Endothelial cell of umbilical vein (primary cell): ENCODE results near the gene RGS10. TPM values are rescaled to one million over a fixed set of nuclear protein-coding genes. Genes with fewer than 3 reads are reported as not detected.

ENCODE experiments used
- BruUV-seq: library from RNA; stranded (reverse); fragments of 400-500 nt; replicated peaks from 2 replicates; lab custom pipeline; 2021; lab: Mats Ljungman, UMichigan
- CTCF ChIA-PET: fragments of 300-600, 350-600 bp; sonication (Branson Sonifier 250); formaldehyde crosslinking; loops from one replicate; lab custom pipeline; 2021; ENCODE audit warnings: antibody characterized with exemption, inconsistent platforms; lab: Charles Lee
- POLR2A ChIA-PET: fragments of 300-600, 350-600 bp; sonication (Branson Sonifier 250); formaldehyde crosslinking; loops from one replicate; lab custom pipeline; 2021; ENCODE audit warnings: antibody characterized with exemption, inconsistent platforms; lab: Charles Lee
- DNase-seq: peaks from one replicate; pipeline ENCODE4 v3.0.0-alpha.2; 2011; ENCODE audit warnings: low read depth, low spot score
- FAIRE-seq: peaks from 2 replicates; lab custom pipeline; 2011; peaks lifted over from hg19 to GRCh38; lab: Jason Lieb, UNC
- H2AFZ ChIP-seq: 2 replicates; pipeline ENCODE4 v1.6.0; 2012; ENCODE audit warnings: low read depth, low read length, control low read depth, inconsistent platforms
- H3K27ac ChIP-seq: 2 replicates; pipeline ENCODE4 v1.5.1; 2011; ENCODE audit warnings: low read depth, mild to moderate bottlenecking, control low read depth, low read length, moderate library complexity; ENCODE audit not compliant: insufficient read depth
- H3K27me3 ChIP-seq, 2 experiments: 2 replicates each; pipeline versions ENCODE4 v1.6.0 to v1.6.1; 2011; ENCODE audit warnings: low read length in 2 of 2, mixed read lengths in 1 of 2; ENCODE audit not compliant: control insufficient read depth in 2 of 2, insufficient read depth in 2 of 2
- H3K36me3 ChIP-seq, 2 experiments: 2 replicates in 1 of 2; 3 replicates in 1 of 2; pipeline ENCODE4 v1.5.1; 2011; ENCODE audit warnings: low read length in 2 of 2, mild to moderate bottlenecking in 1 of 2, moderate library complexity in 1 of 2; ENCODE audit not compliant: control insufficient read depth in 2 of 2, insufficient read depth in 2 of 2; ENCODE audit errors: extremely low read depth in 1 of 2
- H3K4me1 ChIP-seq: 3 replicates; pipeline ENCODE4 v1.5.1; 2011; ENCODE audit warnings: mild to moderate bottlenecking, low read length; ENCODE audit not compliant: control insufficient read depth, insufficient read depth; ENCODE audit errors: extremely low read depth
- H3K4me2 ChIP-seq: 2 replicates; pipeline ENCODE4 v1.6.1; 2011; ENCODE audit warnings: low read length, control low read depth, mixed read lengths; ENCODE audit not compliant: insufficient read depth
- H3K4me3 ChIP-seq, 3 experiments: fragments of 200-600 bp in 1 of 3; sonication (generic), shearing (Covaris generic) in 1 of 3; replicated peaks in 1 of 3; 2 replicates each; pipeline ENCODE4 v1.5.1; 2011 to 2016; ENCODE audit warnings: control low read depth in 3 of 3, low read length in 3 of 3, mild to moderate bottlenecking in 2 of 3, inconsistent platforms in 1 of 3, low read depth in 1 of 3, moderate library complexity in 1 of 3; ENCODE audit not compliant: insufficient read depth in 1 of 3
- H3K79me2 ChIP-seq: 2 replicates; pipeline ENCODE4 v1.6.0; 2012; ENCODE audit warnings: low read length, inconsistent platforms; ENCODE audit not compliant: control insufficient read depth, insufficient read depth
- H3K9ac ChIP-seq: replicated peaks from 2 replicates; pipeline ENCODE3; 2011; ENCODE audit warnings: low read length, control low read depth; ENCODE audit not compliant: insufficient read depth; ENCODE audit errors: extremely low read depth
- H3K9me1 ChIP-seq: replicated peaks from 3 replicates; pipeline ENCODE4 v1.6.0; 2011; ENCODE audit warnings: mild to moderate bottlenecking, low read length; ENCODE audit not compliant: control insufficient read depth, insufficient read depth; ENCODE audit errors: extremely low read depth
- H3K9me3 ChIP-seq: replicated peaks from 2 replicates; pipeline ENCODE4 v1.5.1; 2012; ENCODE audit warnings: low read length, inconsistent platforms; ENCODE audit not compliant: control insufficient read depth, insufficient read depth
- H4K20me1 ChIP-seq: replicated peaks from 2 replicates; pipeline ENCODE3; 2011; ENCODE audit warnings: mild to moderate bottlenecking, low read length; ENCODE audit not compliant: control insufficient read depth, insufficient read depth; ENCODE audit errors: extremely low read depth
- EZH2 ChIP-seq: IDR thresholded peaks from 2 replicates; pipeline ENCODE4 v1.6.1; 2012; ENCODE audit warnings: borderline replicate concordance, low read depth, mild to moderate bottlenecking, moderate library complexity, low read length, inconsistent platforms; ENCODE audit not compliant: severe bottlenecking
- FOS ChIP-seq: IDR thresholded peaks from 2 replicates; pipeline ENCODE4 v1.6.1; 2011; ENCODE audit warnings: mild to moderate bottlenecking, low read length, moderate library complexity, borderline replicate concordance; ENCODE audit not compliant: insufficient read depth
- GATA2 ChIP-seq: IDR thresholded peaks from 2 replicates; pipeline ENCODE4 v1.7.0; 2011; ENCODE audit warnings: low read depth, mild to moderate bottlenecking, moderate library complexity, mixed read lengths, low read length; ENCODE audit not compliant: insufficient read length, insufficient read depth
- JUN ChIP-seq: IDR thresholded peaks from 2 replicates; pipeline ENCODE4 v1.6.1; 2011; ENCODE audit warnings: borderline replicate concordance, low read depth; ENCODE audit not compliant: insufficient read length, insufficient read depth
- MYC ChIP-seq: IDR thresholded peaks from one replicate; pipeline ENCODE4 v1.6.1; 2011; ENCODE audit warnings: mild to moderate bottlenecking, low read depth, low read length
- POLR2A ChIP-seq: IDR thresholded peaks from 2 replicates; pipeline ENCODE4 v1.6.1; 2012; ENCODE audit warnings: low read depth, mild to moderate bottlenecking, control low read depth, low read length
- POLR2AphosphoS5 ChIP-seq: IDR thresholded peaks from 2 replicates; pipeline ENCODE4 v1.6.1; 2012; ENCODE audit warnings: low read depth, mild to moderate bottlenecking, control low read depth, low read length, moderate library complexity; ENCODE audit not compliant: insufficient read depth
- dilution Hi-C: fragments of 300-500 bp; cut with MboI; formaldehyde crosslinking; loops from one replicate; pipeline ENCODE4 v1.15.0; 2019; ENCODE audit warnings: low sequenced_read_pairs; ENCODE audit not compliant: extremely low pct_ligation_motif_present
- intact Hi-C: fragments of 100-400 bp; cut with micrococcal nuclease; formaldehyde crosslinking; loops from one replicate; pipeline ENCODE4 v1.10.0; 2022
- polyA plus RNA-seq, 4 experiments: library from polyadenylated mRNA; depleted of rRNA in 3 of 4; stranded (reverse) in 3 of 4; unstranded in 1 of 4; fragments of >200 nt; gene quantifications; 2 replicates each; pipeline versions ENCODE4 v1.2.1 to v1.2.3, GENCODE V29; 2011 to 2012; ENCODE audit warnings: missing spikeins in 1 of 4
- total RNA-seq: library from RNA; stranded (reverse); gene quantifications from 2 replicates; pipeline ENCODE4 v1.2.3, GENCODE V29; 2021
- TF ChIP-seq, protein P1 (sequence below): IDR thresholded peaks from 2 replicates; pipeline ENCODE4 v1.6.1; 2011; ENCODE audit not compliant: insufficient read depth, insufficient read length
- TF ChIP-seq, protein P2 (sequence below), 2 donors: IDR thresholded peaks; 1 replicate in 1 of 2; 2 replicates in 1 of 2; pipeline ENCODE4 v1.5.1; 2011; ENCODE audit warnings: low read length in 2 of 2, mild to moderate bottlenecking in 2 of 2, moderate library complexity in 2 of 2, control low read depth in 1 of 2, inconsistent platforms in 1 of 2, low read depth in 1 of 2; ENCODE audit not compliant: insufficient read depth in 1 of 2; ENCODE audit errors: extremely low read depth in 1 of 2

RGS10 gene
- total and polyA plus RNA-seq, 2 donors (not counting 3 experiments of a cell fraction or from before 2014, with no cell fraction given), result 7.8 to 22.4 TPM

DNA sequence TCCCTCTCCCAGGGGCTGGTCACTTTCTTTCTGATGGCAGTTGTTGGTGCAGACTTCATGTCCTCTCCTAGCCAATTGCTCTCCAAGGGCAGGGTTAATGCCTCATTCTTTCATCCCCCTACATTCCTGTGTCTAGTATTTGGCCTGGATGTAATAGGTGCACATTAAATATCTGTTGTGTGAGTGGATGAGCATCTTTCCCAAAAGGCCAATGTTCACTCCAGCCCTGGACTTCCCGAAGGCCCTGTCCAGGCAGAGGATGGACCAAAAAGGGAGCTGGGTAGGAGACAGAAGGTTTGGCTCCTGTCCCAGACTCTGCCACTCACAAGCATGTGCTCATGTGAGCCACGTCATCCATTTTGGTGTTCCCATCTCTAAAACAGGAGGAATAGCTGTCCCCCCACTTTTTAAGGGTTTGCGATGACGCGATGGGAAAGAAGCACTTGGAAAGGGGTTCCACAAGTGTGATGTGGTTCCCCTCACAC is 47.5 kb downstream of the RGS10 start:
- Histone ChIP-seq H3K79me2 (no peaks in the 10 kb centered on the region), H2AFZ (no peak overlapping the region), H3K4me2 (no peak overlapping the region), H4K20me1 (no peaks in the 10 kb centered on the region), H3K9me1 (no peaks in the 10 kb centered on the region), H3K9ac (no peak overlapping the region), H3K9me3 (no peaks in the 10 kb centered on the region), H3K36me3 (no peaks in the 10 kb centered on the region), H3K4me3 (no peak overlapping the region), H3K27ac (no peak overlapping the region), H3K27me3 (no peaks in the 10 kb centered on the region), H3K4me1 (no peaks in the 10 kb centered on the region)
- dilution Hi-C loops (no loop called here), intact Hi-C loops (no loop called here)
- ChIA-PET CTCF (interaction anchor here (1.0 to 2.4 kb wide), 4 partner anchors 14 to 296 kb away, joined by 4 to 7 read pairs (median 6); partner anchors contain the start of gene RGS10), POLR2A (no interaction called here)
- no peak for FAIRE-seq
- TF ChIP-seq, protein P1, sequence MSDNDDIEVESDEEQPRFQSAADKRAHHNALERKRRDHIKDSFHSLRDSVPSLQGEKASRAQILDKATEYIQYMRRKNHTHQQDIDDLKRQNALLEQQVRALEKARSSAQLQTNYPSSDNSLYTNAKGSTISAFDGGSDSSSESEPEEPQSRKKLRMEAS, result no peak
- TF ChIP-seq EZH2, result no peak
- TF ChIP-seq FOS, result no peak
- TF ChIP-seq JUN, result no peak
- no peak for TF ChIP-seq POLR2A
- TF ChIP-seq, protein P2, sequence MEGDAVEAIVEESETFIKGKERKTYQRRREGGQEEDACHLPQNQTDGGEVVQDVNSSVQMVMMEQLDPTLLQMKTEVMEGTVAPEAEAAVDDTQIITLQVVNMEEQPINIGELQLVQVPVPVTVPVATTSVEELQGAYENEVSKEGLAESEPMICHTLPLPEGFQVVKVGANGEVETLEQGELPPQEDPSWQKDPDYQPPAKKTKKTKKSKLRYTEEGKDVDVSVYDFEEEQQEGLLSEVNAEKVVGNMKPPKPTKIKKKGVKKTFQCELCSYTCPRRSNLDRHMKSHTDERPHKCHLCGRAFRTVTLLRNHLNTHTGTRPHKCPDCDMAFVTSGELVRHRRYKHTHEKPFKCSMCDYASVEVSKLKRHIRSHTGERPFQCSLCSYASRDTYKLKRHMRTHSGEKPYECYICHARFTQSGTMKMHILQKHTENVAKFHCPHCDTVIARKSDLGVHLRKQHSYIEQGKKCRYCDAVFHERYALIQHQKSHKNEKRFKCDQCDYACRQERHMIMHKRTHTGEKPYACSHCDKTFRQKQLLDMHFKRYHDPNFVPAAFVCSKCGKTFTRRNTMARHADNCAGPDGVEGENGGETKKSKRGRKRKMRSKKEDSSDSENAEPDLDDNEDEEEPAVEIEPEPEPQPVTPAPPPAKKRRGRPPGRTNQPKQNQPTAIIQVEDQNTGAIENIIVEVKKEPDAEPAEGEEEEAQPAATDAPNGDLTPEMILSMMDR (IDR thresholded peaks at IDR 0.05; ENCODE audit: extremely low read depth in 1 of 2, insufficient read depth in 1 of 2, low read depth in 1 of 2, low read length in 2 of 2), result no peak
- no peak for TF ChIP-seq POLR2AphosphoS5
- no peak for TF ChIP-seq GATA2
- TF ChIP-seq MYC, result no peak
- no peak for DNase-seq
- BruUV-seq, result no TSS peak
